ENCODE measurements around the gene CDH15.

The CDH15 gene

DNA sequence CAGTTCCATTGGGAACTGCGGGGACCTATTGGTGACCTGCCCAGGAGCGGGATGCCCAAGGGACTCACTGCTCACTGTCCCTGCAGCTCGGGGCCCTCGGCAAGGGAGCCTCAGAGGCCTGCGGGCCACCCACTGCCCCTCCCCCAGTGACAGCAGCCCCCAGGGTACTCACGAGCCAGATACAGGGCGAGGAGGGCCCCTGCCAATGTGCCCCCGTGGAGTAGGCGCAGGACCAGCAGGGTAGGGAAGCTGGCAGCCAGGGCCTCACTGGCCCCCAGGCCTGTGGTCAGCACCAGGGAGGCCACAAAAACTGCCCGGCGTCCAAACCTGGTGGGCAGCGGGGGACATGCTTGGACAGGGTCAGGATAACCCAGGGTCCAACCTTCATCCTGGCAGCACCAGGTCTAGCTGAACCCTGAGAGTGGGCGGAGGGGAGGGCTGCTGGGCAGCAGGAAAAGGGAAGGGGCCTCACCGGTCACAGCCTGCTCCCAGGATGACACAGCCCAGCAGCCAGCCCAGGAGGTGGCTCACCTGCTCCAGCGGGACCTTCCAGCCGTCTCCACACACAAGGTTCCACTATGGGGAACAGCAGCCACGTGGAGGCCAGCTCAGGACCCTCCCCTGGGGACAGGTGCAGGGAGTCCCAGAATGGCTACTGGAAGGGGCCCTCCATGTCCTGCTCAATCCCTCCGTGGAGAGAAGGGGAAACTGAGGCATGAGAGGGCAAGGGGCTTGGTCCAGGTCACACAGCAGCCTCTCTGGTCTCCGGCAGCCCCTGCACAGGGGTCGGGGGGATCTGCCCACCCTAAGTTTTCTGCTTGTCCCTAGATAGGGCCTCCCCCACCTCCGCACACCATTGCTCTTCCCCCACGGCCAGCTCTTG lies 27.9 kb downstream of the CDH15 start:
- DNase-seq (ENCODE audit: low spot score): no peak

DNA sequence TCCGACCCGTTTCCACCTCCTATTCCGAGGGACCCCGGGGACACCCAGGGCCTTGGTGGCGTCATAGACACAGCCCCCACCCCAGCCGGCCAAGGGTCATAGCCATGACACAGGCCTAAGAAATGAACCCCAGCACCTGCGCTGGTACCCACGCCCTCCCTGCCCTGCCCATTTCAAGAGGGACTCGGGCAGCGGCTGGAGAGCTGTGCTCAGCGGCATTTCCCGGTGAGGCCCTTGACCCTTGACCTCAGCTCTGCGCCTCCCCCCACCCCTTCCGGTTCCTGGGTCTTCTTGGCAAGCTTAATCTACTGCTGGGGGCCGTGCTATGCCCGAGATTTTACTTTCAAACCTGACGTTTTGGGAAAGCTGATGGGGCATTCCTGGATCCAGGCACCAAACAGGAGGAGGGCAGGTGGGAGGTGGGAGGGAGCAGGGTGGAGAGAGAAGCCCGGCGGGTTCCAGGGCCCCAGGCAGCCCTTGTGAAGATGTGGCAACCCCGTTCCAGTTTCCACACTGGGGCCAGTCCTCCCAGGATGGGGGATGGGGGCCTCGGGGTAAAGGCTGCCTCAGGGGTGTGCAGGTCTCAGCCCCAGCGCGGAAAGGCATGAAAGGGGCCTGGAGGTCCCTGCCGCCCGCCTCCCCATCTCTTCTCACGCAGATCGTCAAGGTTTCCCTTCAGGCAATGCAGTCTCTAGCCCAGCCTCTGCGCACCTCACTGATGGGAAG lies 28.7 kb downstream of the CDH15 start, which contains the start of gene SLC22A31:
TSS of gene SLC22A31 (minus strand) at position 414 of the 726 bp plus-strand sequence. CDS start at position 378, 36 bp downstream.
- DNase-seq (ENCODE audit: low spot score): no peak

DNA sequence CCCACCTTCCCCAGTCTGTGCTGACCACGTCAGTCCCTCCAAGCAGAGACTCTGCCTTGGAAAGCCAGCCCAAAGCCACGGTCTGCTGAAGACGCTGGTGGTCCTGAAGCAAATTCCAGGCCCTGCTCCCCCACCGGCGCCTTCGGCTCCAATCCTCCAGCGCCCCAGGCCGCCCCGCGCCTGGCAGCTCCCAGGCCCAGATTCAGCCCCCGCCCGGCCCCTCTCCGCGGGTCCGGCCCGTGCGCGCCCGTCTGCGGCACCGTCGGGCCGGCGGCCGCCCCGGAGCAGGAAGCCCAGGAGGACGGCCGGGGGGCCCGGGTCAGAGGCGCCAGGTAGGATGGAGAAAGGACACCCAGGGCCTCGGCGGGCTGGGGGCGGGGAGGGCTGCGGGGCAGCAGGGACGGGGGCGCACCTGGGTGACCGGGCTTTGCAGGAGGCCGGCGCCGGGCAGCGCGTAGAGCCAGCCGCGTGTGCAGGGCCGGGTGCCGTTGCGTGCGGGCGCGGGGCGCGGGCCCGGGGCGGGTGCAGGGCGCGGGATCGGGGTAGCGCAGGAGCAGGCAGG lies 29.4 kb downstream of the CDH15 start:
- no peak for DNase-seq (ENCODE audit: low spot score)

DNA sequence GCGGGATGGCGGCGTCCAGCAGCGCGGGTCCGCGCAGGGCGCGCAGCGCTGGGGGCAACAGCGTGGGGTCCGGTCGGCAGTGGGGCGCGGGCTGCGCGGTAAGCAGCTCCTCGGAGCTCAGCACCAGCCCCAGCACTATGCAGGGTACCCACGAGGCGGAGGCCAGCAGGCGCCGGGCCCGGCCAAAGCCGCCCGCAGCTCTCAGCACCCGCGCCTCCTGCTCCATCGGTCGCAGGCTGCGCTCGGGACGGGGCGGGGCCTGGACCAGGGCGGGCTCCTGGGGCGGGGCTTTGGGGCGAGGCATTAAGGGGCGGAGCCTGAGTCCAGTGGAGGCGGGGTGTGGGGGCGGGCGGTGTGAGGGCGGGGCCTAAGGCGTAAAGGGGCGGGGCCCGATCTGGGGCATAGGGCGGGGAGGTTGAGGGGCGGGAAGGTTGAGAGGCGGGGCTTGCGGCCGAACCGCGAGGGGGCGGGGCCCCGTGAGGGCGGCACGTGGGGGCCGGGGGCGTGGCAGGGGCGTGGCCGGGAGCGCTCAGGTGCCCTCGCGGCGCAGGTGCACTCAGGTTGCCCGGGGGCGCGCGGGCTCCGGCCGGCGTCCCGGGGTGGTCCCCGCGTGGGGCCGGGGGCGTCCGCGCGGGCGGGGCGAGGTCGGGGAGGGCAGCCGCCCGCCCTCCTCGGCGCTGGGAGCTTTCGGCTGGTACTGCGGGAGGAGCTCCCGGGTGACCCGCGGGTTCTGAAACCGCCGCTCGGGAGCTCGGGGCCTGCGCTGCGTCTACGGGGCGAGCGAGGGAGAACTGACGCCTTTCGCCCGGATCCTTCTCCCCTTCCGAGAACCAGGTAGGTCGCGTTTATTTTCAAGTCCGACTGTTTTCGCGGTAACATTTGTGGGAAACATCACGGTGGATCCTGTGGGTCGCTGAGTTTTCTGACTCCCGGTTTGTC lies 30.2 kb downstream of the CDH15 start:
- DNase-seq (ENCODE audit: low spot score): peak; percentile 80

DNA sequence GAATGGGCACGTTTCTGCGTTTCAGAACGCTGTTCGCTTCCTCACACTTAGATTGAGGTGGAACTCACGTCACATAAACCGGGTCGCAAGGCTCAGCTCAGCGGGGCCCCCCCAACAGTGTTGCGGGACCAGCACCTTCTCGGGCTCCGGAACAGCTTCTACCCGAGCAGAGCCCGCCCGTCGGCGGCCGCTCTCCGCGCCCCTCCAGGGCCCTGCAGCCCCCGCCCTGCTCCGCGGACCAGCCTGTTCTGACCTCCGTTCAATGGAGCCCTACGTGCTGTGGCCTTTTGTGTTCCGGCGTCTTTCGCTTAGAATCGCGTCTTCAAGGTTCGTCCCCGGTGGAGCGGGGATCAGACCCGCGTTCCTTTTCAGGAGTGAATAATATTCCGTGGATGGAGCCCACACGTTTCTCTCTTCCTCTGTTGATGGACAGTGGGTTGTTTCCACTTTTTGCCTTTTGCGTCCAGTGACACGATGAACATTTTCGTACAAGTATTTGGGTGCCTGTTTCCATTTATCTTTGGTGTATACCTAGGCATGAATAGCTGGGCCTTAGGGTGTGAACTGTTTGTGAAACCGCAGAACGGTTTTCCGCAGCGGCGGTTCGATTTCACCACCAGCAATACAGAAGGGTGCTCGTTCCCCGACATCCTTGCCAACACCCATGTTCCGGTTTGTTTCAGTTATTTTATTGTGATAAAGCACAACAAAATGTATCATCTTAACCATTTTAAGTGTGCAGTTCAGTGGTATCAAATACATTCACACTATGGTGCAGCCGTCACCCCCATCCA lies 31.1 kb downstream of the CDH15 start:
- DNase-seq (ENCODE audit: low spot score): no peak

DNA sequence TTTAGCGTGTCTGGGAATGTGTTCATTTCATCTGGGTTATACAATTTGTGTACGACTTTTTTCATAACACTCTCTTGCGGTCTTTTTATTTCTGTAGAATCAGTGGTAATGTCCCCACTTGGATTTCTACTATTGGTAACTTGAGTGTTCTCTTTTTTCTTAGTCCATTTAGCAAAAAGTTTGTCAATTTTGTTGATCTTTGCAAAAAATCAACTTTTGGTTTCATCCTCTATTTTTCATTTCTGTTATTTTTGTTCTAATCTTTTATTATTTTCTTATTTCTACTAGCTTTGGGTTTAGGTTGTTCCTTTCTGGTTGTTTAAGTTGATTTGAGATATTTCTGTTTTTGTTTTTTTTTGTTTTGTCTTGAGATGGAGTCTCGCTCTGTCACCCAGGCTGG lies 36.4 kb downstream of the CDH15 start:
- DNase-seq (ENCODE audit: low spot score): no peak

DNA sequence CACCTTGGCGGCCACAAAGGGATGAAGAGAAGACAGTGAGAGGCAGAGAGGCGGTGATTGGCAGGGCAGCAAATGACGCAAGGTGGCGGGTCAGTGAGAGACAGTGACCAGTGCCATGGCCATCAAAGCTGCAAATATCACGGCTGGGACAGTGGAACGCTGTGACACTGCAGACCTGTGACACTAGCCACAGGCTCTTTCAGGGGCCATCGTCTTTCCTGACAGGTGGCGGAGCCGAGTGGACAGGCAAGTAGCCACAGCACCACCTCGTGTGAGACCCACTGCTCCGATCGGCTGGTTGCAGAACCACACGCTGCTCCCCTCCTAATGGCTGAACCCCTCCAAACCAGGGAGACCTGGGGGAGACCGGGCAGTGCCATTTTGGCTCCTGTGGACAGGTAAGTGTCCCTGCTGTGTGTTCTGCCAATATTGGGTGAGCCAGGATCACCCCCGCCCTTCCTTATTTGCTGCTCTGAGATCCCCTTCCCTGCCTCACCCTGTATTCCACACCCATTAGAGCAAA lies 38.0 kb downstream of the CDH15 start:
- DNase-seq (ENCODE audit: low spot score): no peak

DNA sequence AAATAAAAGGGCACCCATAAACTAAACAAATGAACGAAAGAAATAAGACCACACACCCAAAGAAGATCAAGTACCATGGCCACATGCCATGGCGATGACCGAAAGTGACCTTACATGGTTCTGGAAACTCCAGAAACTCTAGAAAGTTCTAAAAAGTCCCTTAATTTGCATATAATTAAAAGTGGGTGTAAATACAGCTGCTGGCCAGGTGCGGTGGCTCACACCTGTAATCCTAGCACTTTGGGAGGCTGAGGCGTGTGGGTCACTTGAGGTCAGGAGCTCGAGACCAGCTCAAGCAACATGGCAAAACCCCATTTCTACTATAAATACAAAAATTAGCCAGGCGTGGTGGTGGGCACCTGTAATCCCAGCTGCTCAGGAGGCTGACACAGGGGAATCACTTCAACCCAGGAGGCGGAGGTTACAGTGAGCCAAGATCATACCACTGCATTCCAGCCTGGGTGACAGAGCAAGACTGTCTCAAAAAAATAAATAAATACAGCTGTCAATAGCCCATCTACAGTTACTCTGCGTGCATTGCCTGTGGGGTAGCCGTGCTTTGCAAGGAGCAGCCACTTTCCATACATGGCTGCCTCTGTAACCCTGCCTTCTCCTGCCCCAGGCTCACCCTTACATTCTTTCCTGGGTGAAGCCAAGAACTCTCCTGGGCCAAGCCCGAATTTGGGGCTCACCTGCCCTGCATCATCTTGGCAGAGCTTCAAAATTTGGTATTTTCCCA lies 38.8 kb downstream of the CDH15 start:
- no peak for DNase-seq (ENCODE audit: low spot score)

DNA sequence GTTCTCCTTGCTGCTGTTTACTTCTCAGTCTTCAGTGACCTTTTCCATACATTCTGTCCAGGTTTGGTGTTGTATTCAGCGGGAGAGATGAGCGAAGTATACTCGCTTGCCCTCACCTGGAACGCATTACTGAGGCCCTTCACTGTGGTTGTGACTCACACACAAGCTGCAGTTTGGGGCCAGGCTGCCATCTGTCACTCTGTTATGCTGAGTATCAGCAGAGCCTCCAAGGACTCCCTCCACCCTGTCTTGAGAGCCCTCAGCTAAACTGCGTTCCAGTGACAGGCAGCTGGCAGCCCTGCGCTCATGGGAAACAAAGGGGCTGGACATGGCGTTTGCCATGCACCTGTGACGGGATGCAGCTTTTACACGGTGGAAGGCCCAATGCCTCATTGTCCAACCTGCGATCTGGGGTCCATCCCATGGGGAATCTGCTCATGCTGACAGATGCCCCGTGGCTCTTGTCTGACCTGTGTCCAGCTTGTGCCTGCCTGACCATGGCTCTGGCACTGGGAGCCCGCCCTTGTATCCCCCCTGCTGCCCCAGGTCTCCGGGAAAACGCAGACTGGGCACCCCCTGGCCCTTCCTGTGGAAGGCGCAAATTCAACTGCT lies 39.5 kb downstream of the CDH15 start:
- DNase-seq (ENCODE audit: low spot score): no peak

DNA sequence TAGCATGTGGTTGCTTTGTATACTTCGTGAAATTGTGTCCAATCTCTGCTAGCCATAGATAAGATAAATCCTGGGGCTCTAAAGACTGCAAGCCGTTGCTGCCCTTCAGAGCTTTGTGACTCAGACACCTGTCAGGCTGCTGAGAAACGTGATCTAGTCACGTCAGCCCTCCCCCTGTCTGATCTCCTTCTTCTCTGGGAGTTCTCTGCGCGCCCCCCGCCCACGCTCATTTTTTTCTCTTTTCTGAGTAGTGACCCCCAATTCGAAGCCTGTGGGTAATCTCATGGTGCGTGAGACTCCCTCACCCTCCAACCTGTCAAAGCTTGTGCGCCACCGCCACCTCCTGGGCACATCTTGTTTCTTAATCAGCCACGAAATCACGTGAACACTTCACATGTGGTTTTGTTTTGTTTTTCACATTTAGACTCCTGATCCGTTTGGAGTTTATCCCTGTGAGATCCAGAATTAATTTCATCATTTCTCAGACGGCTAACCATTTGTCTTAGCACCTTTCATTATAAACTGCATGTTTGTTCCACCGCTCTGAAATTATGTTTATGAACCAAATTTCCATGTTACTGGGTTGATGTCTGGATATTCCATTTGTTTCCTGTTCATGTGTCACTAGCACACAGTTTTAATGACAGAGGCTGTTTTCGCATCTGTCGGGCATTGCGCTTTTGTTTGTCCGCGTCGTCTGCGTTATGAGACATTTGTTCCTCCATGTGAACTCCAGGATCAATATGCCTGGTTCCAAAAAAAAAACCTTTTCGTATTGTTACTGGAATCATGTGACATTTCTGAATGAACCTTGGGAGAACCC lies 45.0 kb downstream of the CDH15 start:
- peak; percentile 84 for DNase-seq (ENCODE audit: low spot score)

DNA sequence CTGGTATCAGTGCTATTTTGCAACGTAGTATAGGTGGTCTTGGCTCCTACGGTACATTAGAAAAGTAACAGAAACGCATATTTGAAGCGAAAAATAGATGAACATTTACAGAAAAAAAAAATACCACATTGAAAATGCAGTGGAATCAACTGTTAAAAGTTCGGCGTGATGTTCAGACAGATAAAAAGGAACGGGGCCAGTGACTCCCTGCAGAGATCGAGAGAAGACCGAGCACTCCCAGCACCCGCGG lies 45.5 kb downstream of the CDH15 start:
- no peak for DNase-seq (ENCODE audit: low spot score)

DNA sequence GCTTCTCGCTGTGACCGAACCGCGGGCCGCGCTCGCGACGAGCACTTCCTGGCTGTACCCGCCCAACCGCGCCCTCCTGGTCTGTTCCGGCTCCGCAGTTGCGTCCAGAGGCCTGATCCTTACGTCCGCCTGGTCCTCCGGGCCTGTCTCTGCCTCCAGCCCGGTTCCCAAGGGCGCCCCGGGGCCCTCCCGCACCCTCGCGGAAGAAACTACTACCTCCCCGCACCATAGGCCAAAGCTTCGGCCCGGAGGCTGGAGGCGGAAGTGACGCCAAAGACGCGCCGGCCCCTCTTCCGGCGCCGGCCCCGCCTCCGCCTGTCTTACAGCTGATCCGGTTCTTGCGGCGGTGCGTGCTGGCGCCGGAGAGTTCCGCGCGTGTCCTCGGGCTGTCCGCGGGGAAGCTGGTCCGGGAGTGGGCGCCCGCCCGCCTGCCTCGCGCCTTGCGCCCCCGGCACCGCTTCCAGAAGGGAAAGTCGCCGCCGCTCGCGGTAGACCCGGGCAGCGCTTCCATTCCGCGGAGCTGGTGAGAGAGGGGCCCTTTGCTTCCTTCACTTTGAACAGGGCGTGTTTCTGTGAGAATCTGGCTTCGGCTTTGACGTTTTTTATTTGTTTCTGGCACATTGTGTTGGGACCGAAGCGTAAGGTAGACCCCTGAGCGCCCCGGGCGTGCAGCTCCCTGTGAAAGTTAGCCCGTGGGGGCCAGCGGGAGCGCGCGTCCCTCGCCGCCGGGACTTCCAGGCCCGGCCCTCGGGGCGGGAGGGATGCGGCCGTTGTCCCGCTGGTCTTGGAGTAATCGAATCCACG lies 46.0 kb downstream of the CDH15 start, which contains the start of gene ZNF778:
TSS of gene ZNF778 (plus strand) at position 316 of the 804 bp plus-strand sequence. CDS start 3,425 bp downstream, outside the sequence.
- peak; percentile 78 for DNase-seq (ENCODE audit: low spot score)

DNA sequence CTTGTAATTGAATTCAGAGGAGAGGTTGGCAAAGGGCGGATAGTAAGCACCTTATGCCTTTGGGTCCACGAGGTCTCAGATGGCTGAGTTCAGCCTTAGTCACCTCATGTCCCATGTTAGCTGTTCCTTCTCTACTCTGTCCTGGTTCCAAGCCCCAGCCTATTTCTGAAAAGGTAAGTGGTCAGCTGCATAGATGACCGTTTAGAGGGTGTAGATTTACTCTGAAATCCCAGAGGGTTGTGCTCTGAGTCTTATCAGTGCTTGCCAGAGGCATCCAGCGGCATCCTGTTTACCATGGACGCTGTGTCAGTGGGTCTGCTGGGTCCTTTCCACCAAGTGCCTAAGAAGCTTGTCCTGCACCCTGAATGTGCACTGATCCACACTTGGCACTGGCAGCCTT lies 47.8 kb downstream of the CDH15 start:
- DNase-seq (ENCODE audit: low spot score): no peak

DNA sequence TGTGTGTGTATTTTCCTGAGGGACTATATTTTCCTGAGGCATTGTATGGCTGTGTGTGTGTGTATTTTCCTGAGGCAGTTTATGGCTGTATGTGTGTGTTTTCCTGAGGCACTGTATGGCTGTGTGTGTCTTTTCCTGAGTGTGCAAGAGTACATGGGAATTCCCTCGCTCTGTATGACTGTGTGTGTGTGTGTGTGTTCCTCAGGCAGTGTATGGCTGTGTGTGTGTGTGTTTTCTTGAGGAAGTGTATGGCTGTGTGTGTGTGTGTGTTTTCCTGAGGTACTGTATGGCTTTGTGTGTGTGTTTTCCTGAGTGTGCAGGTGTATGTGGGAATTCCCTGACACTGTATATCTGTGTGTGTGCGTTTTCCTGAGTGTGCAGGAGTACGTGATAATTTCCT lies 50.1 kb downstream of the CDH15 start:
- no peak for DNase-seq (ENCODE audit: low spot score)

DNA sequence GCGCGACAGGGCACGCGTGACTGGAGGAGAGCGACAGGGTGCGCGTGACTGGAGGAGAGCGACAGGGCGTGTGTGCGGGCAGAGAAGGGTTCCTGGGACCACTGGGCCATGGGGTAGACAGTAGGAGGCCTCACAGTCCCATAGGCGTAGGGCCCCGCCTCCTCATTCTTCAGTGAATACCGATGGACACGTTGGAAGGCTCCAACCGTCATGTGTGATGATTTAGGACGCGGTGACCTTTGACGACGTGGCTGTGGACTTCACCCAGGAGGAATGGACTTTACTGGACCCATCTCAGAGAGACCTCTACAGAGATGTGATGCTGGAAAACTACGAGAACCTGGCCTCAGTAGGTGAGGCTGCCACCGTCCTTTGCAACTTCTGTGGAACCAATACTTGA lies 51.4 kb downstream of the CDH15 start:
- DNase-seq (ENCODE audit: low spot score): no peak

DNA sequence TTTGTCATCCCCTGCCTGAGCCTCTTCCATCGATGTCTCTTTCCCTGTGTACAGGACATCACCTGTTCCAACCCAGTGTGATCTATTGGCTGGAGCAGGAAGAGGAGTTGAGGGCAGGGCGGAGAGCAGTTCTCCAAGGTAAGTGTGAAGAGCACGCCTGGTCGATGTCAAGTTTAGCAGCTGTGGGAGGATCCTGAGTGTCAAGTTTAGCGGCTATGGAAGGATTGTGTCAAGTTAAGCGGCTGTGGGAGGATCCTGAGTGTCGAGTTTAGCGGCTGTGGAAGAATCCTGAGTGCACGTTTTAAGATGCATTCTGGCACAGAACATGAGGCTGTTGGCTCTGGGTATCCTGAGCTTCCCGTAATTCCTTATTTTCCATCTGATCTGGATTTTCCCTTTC lies 53.1 kb downstream of the CDH15 start:
- DNase-seq (ENCODE audit: low spot score): no peak

DNA sequence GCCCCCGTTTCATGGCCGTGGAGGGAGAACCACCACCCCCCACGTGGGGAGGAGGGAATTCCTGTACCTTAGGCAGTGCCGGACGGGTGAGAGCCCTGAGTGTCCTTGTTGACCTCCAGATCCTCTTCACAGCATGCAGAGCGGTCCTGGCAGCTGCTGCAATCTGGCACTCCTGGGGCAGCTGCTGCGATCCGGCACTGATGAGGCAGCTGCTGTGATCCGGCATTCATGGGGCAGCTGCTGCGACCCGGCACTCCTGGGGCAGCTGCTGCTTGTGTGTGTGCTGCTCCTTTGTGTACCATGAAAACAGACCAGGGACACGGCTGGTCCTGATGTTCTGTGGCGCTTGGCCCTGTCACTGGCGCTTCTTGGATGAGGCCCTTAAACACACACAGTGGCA lies 58.7 kb downstream of the CDH15 start:
- no peak for DNase-seq (ENCODE audit: low spot score)

DNA sequence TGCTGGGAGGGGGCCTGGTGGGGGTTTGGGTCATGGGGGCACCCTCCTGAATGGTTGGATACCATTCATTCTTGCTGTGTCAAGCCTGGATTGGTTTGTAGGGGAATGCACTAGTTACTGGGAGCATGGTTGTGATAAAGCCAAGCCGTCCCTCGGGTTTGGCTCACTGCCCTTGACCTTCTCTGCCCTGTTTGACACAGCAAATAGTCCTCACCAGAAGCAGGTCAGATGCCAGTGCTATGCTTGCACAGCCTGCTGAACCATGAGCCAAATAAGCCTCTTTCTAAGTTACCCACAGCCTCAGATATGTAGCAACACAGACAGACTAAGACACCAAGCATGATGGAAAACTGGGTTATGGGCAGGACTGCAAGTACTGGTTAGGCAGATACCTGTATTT lies 60.6 kb downstream of the CDH15 start:
- no peak for DNase-seq (ENCODE audit: low spot score)
